Stimulated activated naive CD8-positive, alpha-beta T cell treated with anti-CD3 and anti-CD28 coated beads, Interleukin-15, Interleukin-2, amounts not matched to agents 100 ng/mL and 50 ng/mL, for 24 hours (primary cell): ENCODE measurements around the gene XIST.
"Not testable (repeated sequence)": the region's sequence is repeated elsewhere in the genome, so short reads cannot be mapped to it uniquely, and the experiment has no call there.

ENCODE experiments used
- H3K27ac Mint-ChIP-seq: one replicate; pipeline ENCODE4 v1.8.0; 2021; ENCODE audit warnings: mild to moderate bottlenecking, mixed read lengths
- H3K27me3 Mint-ChIP-seq: one replicate; pipeline ENCODE4 v1.8.0; 2021; ENCODE audit warnings: mixed read lengths
- H3K36me3 Mint-ChIP-seq: one replicate; pipeline ENCODE4 v1.8.0; 2021; ENCODE audit warnings: low read depth, mixed read lengths
- H3K4me1 Mint-ChIP-seq: one replicate; pipeline ENCODE4 v1.8.0; 2021; ENCODE audit warnings: low read depth, mixed read lengths
- H3K4me3 Mint-ChIP-seq: one replicate; pipeline ENCODE4 v1.8.0; 2021; ENCODE audit warnings: mild to moderate bottlenecking, mixed read lengths
- H3K9me3 Mint-ChIP-seq: one replicate; pipeline ENCODE4 v1.8.0; 2021; ENCODE audit warnings: mixed read lengths

XIST gene

GRCh38 chrX:73828080-73828720 is 24.3 kb downstream of the XIST start:
- Mint-ChIP-seq H3K27ac (no peak overlapping the region), H3K4me1 (no peaks in the 10 kb centered on the region), H3K9me3 (no peaks in the 10 kb centered on the region), H3K4me3 (no peak overlapping the region), H3K27me3 (peaks cover 2% of the 10 kb centered on the region), H3K36me3 (no peaks in the 10 kb centered on the region)

- peak overlapping the region; percentile 9 for H3K27ac Mint-ChIP-seq
- no peaks in the 10 kb centered on the region for H3K9me3 Mint-ChIP-seq
- no peaks in the 10 kb centered on the region for H3K36me3 Mint-ChIP-seq
- H3K27me3 Mint-ChIP-seq: peaks cover 2% of the 10 kb centered on the region
- H3K4me1 Mint-ChIP-seq: no peaks in the 10 kb centered on the region
- no peak overlapping the region for H3K4me3 Mint-ChIP-seq
These were observed 25.1 kb downstream of the XIST start for GRCh38 chrX:73827406-73827805.

- Mint-ChIP-seq H3K4me1 (no peaks in the 10 kb centered on the region), H3K27ac (no peak overlapping the region), H3K36me3 (no peaks in the 10 kb centered on the region), H3K9me3 (no peaks in the 10 kb centered on the region), H3K27me3 (peaks cover 2% of the 10 kb centered on the region), H3K4me3 (no peak overlapping the region)
These were observed 25.5 kb downstream of the XIST start for GRCh38 chrX:73826996-73827395.

- H3K36me3 Mint-ChIP-seq: no peaks in the 10 kb centered on the region
- H3K4me3 Mint-ChIP-seq: no peak overlapping the region
- H3K27me3 Mint-ChIP-seq: peaks cover 2% of the 10 kb centered on the region
- H3K4me1 Mint-ChIP-seq: no peaks in the 10 kb centered on the region
- H3K9me3 Mint-ChIP-seq: no peaks in the 10 kb centered on the region
- H3K27ac Mint-ChIP-seq: no peak overlapping the region
These were observed 26.9 kb downstream of the XIST start for GRCh38 chrX:73825569-73825968.

- Mint-ChIP-seq H3K4me3 (no peak overlapping the region), H3K9me3 (no peaks in the 10 kb centered on the region), H3K27me3 (no peaks in the 10 kb centered on the region), H3K4me1 (no peaks in the 10 kb centered on the region), H3K36me3 (no peaks in the 10 kb centered on the region), H3K27ac (no peak overlapping the region)
These were observed 29.0 kb downstream of the XIST start for GRCh38 chrX:73823473-73824004.

GRCh38 chrX:73822775-73823174 is 29.7 kb downstream of the XIST start:
- H3K4me1 Mint-ChIP-seq: no peaks in the 10 kb centered on the region
- no peaks in the 10 kb centered on the region for H3K9me3 Mint-ChIP-seq
- no peaks in the 10 kb centered on the region for H3K36me3 Mint-ChIP-seq
- no peak overlapping the region for H3K4me3 Mint-ChIP-seq
- H3K27me3 Mint-ChIP-seq: no peaks in the 10 kb centered on the region
- no peak overlapping the region for H3K27ac Mint-ChIP-seq

- Mint-ChIP-seq H3K27me3 (no peaks in the 10 kb centered on the region), H3K9me3 (no peaks in the 10 kb centered on the region), H3K4me3 (no peak overlapping the region), H3K36me3 (no peaks in the 10 kb centered on the region), H3K27ac (no peak overlapping the region), H3K4me1 (no peaks in the 10 kb centered on the region)
These were observed 30.5 kb downstream of the XIST start for GRCh38 chrX:73821921-73822559.

- H3K9me3 Mint-ChIP-seq: not testable (repeated sequence)
These were observed 32.5 kb downstream of the XIST start for GRCh38 chrX:73819864-73820558.

GRCh38 chrX:73818200-73819116 is 34.1 kb downstream of the XIST start:
- H3K27me3 Mint-ChIP-seq: no peaks in the 10 kb centered on the region
- no peaks in the 10 kb centered on the region for H3K4me1 Mint-ChIP-seq
- no peaks in the 10 kb centered on the region for H3K9me3 Mint-ChIP-seq
- H3K36me3 Mint-ChIP-seq: no peaks in the 10 kb centered on the region
- no peak overlapping the region for H3K4me3 Mint-ChIP-seq
- H3K27ac Mint-ChIP-seq: no peak overlapping the region

More at GRCh38 chrX:73819864-73820558, 32.5 kb downstream of the XIST start:
- not testable (repeated sequence) for H3K27ac Mint-ChIP-seq, H3K27me3 Mint-ChIP-seq, H3K4me3 Mint-ChIP-seq, H3K36me3 Mint-ChIP-seq, H3K4me1 Mint-ChIP-seq

GRCh38 chrX:73817393-73818199 is 34.9 kb downstream of the XIST start:
- Mint-ChIP-seq H3K27ac (no peak overlapping the region), H3K27me3 (no peaks in the 10 kb centered on the region), H3K36me3 (no peaks in the 10 kb centered on the region), H3K9me3 (no peaks in the 10 kb centered on the region), H3K4me3 (no peak overlapping the region), H3K4me1 (no peaks in the 10 kb centered on the region)

GRCh38 chrX:73812256-73812655 is 40.3 kb downstream of the XIST start:
- Mint-ChIP-seq H3K4me3 (no peak overlapping the region), H3K4me1 (no peaks in the 10 kb centered on the region), H3K9me3 (no peaks in the 10 kb centered on the region), H3K27me3 (no peaks in the 10 kb centered on the region), H3K27ac (no peak overlapping the region), H3K36me3 (no peaks in the 10 kb centered on the region)

GRCh38 chrX:73804109-73804508 is 48.4 kb downstream of the XIST start:
- not testable (repeated sequence) for H3K27me3 Mint-ChIP-seq, H3K9me3 Mint-ChIP-seq, H3K27ac Mint-ChIP-seq, H3K4me3 Mint-ChIP-seq, H3K4me1 Mint-ChIP-seq, H3K36me3 Mint-ChIP-seq

GRCh38 chrX:73799888-73800287 is 52.6 kb downstream of the XIST start:
- Mint-ChIP-seq H3K27me3 (no peaks in the 10 kb centered on the region), H3K4me1 (no peaks in the 10 kb centered on the region), H3K9me3 (no peaks in the 10 kb centered on the region), H3K36me3 (no peaks in the 10 kb centered on the region), H3K4me3 (no peak overlapping the region), H3K27ac (no peak overlapping the region)

GRCh38 chrX:73792511-73792910 is 60.0 kb downstream of the XIST start:
- H3K36me3 Mint-ChIP-seq, H3K4me1 Mint-ChIP-seq, H3K9me3 Mint-ChIP-seq, H3K27me3 Mint-ChIP-seq, H3K4me3 Mint-ChIP-seq, H3K27ac Mint-ChIP-seq: not testable (repeated sequence)
